Endothelial cell (in vitro differentiated cells): ENCODE data around the gene HYAL1. TPM values are rescaled to one million over a fixed set of nuclear protein-coding genes. Genes with fewer than 3 reads are reported as not detected.

ENCODE experiments used
- DNase-seq: peaks from one replicate; pipeline ENCODE4 v3.0.0; 2021; ENCODE audit warnings: low spot score
- H3K27ac Mint-ChIP-seq: one replicate; pipeline ENCODE4 v1.8.0; 2021; ENCODE audit warnings: mixed read lengths, inconsistent platforms; ENCODE audit not compliant: unreplicated experiment
- H3K27me3 Mint-ChIP-seq: one replicate; pipeline ENCODE4 v1.8.0; 2021; ENCODE audit warnings: mild to moderate bottlenecking, moderate library complexity, mixed read lengths, inconsistent platforms; ENCODE audit not compliant: unreplicated experiment
- H3K36me3 Mint-ChIP-seq: one replicate; pipeline ENCODE4 v1.8.0; 2021; ENCODE audit warnings: mild to moderate bottlenecking, low read depth, mixed read lengths, inconsistent platforms; ENCODE audit not compliant: unreplicated experiment
- H3K4me1 Mint-ChIP-seq: one replicate; pipeline ENCODE4 v1.8.0; 2021; ENCODE audit warnings: mild to moderate bottlenecking, mixed read lengths, inconsistent platforms; ENCODE audit not compliant: unreplicated experiment
- H3K4me3 Mint-ChIP-seq: one replicate; pipeline ENCODE4 v1.8.0; 2021; ENCODE audit warnings: mild to moderate bottlenecking, mixed read lengths, inconsistent platforms; ENCODE audit not compliant: unreplicated experiment
- H3K9me3 Mint-ChIP-seq: one replicate; pipeline ENCODE4 v1.8.0; 2021; ENCODE audit warnings: mixed read lengths, inconsistent platforms; ENCODE audit not compliant: unreplicated experiment
- total RNA-seq: library from RNA; stranded (reverse); fragmentation: NEBNext Ultra II Directional; extraction: Animal tissue kit (Norgen Biotek cat#: 25700); gene quantifications from one replicate; pipeline ENCODE4 v1.2.1, GENCODE V29; 2021; ENCODE audit not compliant: unreplicated experiment
- TF ChIP-seq, protein P1 (sequence below): fragments of 200-600 bp; sonication (generic); IDR thresholded peaks from one replicate; pipeline ENCODE4 v1.5.0; 2021; ENCODE audit warnings: antibody characterized with exemption; ENCODE audit not compliant: unreplicated experiment

Gene HYAL1
- total RNA-seq, 1 donor from 2014 or later = 1.6 TPM

GRCh38 chr3:50271314-50271936, 31.9 kb downstream of the HYAL1 start:
- Mint-ChIP-seq H3K4me3 (no peak overlapping the region), H3K27ac (no peak overlapping the region), H3K4me1 (peaks cover 16% of the 10 kb centered on the region), H3K9me3 (no peaks in the 10 kb centered on the region), H3K27me3 (peaks cover 35% of the 10 kb centered on the region), H3K36me3 (peaks cover 6% of the 10 kb centered on the region)
- DNase-seq = no peak
- TF ChIP-seq, protein P1, sequence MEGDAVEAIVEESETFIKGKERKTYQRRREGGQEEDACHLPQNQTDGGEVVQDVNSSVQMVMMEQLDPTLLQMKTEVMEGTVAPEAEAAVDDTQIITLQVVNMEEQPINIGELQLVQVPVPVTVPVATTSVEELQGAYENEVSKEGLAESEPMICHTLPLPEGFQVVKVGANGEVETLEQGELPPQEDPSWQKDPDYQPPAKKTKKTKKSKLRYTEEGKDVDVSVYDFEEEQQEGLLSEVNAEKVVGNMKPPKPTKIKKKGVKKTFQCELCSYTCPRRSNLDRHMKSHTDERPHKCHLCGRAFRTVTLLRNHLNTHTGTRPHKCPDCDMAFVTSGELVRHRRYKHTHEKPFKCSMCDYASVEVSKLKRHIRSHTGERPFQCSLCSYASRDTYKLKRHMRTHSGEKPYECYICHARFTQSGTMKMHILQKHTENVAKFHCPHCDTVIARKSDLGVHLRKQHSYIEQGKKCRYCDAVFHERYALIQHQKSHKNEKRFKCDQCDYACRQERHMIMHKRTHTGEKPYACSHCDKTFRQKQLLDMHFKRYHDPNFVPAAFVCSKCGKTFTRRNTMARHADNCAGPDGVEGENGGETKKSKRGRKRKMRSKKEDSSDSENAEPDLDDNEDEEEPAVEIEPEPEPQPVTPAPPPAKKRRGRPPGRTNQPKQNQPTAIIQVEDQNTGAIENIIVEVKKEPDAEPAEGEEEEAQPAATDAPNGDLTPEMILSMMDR = no peak

DNA sequence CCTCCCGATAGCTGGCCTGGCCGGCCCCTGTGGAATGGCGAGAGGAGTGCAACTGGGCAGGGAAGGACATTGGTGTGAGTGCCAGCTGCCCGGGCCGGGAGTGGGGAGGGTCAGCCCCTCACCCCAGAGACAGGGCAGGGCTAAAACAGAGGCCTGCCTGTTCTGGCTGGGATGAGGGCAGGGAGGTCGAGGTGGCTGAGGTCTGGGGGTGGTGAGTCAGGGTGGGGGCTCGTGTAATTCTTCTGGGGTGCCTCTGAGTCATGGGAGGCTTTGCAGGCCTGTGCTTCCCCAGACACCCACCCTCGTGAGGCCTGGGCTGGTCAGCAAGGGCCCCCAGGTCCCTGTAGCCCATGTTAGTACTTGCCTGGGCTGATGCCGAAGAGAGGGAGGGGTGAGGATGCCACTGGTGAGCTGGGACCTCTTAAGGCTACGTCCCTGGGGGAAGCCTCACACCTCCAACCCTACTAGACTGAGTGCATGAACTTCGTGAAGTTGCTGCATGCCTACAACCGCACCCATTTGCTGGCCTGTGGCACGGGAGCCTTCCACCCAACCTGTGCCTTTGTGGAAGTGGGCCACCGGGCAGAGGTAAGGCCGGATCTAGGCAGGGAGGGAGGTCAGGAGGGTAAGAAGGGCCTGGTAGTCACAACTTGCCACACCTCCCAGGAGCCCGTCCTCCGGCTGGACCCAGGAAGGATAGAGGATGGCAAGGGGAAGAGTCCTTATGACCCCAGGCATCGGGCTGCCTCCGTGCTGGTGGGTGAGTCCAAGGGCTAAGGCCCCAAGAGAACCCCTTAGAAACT, 32.8 kb downstream of the HYAL1 start:
- TF ChIP-seq, protein P1 = no peak
- Mint-ChIP-seq H3K9me3 (no peaks in the 10 kb centered on the region), H3K36me3 (peaks cover 9% of the 10 kb centered on the region), H3K27ac (no peak overlapping the region), H3K4me3 (no peak overlapping the region), H3K4me1 (peaks cover 16% of the 10 kb centered on the region), H3K27me3 (peaks cover 35% of the 10 kb centered on the region)
- DNase-seq = no peak

DNA sequence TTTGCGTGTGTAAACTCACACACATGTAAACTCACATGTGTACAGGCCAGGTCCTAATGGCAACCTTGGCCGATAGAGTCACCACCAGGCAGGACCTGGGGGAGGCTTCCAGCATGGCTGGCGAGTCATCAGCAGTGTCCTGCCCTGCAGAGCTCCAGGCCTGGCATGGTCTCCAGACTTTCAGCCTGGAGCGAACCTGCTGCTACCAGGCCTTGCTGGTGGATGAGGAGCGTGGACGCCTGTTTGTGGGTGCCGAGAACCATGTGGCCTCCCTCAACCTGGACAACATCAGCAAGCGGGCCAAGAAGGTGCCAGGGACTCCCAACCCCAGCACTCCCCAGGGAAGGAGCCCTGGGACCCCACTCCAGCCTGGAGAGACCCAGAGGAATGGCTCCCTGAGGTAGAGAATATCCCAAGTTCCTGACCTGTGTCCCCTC, 33.4 kb downstream of the HYAL1 start:
- H3K27ac Mint-ChIP-seq = no peak overlapping the region
- peaks cover 9% of the 10 kb centered on the region for H3K36me3 Mint-ChIP-seq
- H3K4me1 Mint-ChIP-seq = peaks cover 13% of the 10 kb centered on the region
- no peak overlapping the region for H3K4me3 Mint-ChIP-seq
- peaks cover 33% of the 10 kb centered on the region for H3K27me3 Mint-ChIP-seq
- TF ChIP-seq, protein P1 = no peak
- no peak for DNase-seq
- no peaks in the 10 kb centered on the region for H3K9me3 Mint-ChIP-seq

GRCh38 chr3:50269460-50269859, 33.9 kb downstream of the HYAL1 start:
- Mint-ChIP-seq H3K27me3 (peaks cover 33% of the 10 kb centered on the region), H3K9me3 (no peaks in the 10 kb centered on the region), H3K36me3 (peaks cover 9% of the 10 kb centered on the region), H3K27ac (no peak overlapping the region), H3K4me1 (peaks cover 11% of the 10 kb centered on the region), H3K4me3 (no peak overlapping the region)
- TF ChIP-seq, protein P1 = no peak
- no peak for DNase-seq
